Stimulated activated CD4-positive, alpha-beta T cell treated with anti-CD3 and anti-CD28 coated beads, TNF-alpha, amount 100 ng/mL, for 24 hours (primary cell): ENCODE results near the gene GPR83.
"Not testable (repeated sequence)": the region's sequence is repeated elsewhere in the genome, so short reads cannot be mapped to it uniquely, and the experiment has no call there.

Experiments
- DNase-seq, 3 experiments: peaks; one replicate each; pipeline ENCODE4 v3.0.0-alpha.2; 2020; ENCODE audit warnings: low read depth in 3 of 3

Gene GPR83

DNA sequence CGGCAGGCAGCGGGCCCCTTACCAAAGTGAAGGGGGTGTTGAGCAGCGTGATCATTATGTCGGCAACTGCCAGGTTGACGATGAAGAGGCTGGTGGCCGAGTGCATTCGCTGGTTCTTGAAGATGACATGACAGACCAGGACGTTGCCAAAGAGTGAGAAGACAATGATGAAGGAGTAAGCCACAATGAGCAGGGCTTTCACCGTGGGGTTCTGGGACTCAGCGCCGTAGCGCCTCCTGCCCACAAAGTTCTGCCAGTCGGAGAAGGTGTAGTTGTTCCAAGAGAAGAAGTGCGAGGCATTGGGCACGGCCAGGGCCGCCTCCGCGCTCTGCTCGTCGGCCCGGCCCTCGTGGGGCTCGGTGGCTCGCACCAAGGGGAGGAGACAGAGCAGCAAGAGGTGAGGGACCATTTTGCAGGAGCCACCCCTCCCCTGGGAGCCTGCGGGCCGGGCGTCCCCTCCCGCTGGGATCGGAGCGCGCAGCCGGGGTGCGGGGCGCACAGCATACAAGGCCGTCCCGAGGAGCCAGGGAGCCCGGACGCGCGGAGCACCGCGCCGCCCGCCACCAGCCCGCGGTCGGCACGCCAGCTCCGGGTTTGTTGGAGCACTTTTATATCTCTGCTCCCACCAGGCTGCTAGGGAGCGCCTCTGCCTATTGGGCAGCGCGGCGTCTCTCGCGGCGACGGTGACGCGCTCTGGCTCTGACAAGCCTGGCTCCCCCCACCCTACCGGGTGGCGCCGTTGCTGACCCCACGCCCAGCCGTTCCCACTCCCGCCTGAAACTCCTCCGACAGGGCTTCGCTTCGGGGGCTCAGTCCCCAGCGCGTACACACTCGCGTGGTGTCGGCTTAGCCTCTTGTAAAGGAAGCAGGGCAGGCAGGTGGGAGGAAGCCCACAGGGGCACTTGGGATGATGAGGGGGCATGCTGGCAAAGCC, at the start of gene GPR83:
Gene GPR83, minus strand, starts transcription at position 581 of the 934 bp plus-strand sequence. Its CDS starts 172 bp downstream, at position 409.
- no peak for DNase-seq

DNA sequence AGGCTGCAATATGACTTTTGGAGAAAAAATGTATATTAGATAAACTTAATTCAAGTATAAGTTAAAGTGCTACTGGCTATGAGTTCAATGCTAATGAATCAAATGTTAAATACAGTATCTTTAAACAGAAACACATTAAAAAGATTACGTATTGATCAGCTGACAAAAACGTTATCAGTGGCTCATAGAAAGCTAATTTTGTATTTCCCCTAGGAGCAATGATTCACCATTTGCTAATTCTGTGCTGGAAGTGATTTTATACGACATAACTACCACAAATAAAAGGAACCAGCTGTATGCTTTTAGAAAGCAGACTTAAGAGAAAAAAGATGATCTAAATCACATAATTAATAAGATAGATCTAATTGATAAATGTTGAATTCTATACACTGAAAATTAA, 48.8 kb upstream of the GPR83 start:
- DNase-seq: no peak

DNA sequence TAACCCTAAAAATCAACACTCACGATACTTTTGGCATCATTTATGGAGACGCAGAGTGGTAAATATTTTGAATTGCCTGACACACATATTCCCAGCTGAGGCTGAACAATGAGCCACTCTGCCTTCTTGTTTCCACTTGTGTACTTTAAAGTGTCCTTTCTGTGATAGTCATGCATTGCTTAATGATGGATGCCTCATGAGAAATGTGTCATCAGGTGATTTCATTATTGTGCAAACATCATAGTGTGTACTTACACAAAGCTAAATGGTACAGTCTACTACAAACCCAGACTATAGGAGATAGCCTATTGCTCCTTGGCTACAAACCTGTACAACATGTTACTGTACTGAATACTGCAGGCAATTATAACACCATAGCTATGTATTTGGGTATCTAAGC, 48.2 kb upstream of the GPR83 start:
- DNase-seq: no peak

DNA sequence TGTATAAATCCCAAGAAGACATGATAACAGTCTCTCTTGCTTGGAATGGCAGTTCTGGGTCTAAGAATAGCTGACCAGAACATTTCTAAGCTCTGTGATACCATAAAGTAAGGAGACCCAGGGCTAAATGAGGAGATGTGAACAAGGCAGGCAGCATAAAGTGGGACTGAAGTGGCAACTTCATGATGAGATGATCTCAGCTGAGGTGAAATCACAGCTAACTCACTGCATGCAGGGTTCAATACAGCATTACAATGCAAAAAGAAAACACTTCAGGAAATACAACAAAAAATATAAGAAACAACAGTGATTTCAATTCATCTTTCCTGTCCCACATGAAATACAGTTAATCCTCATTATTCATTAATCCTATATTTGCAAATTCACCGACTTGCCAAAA, 47.8 kb upstream of the GPR83 start:
- no peak for DNase-seq

DNA sequence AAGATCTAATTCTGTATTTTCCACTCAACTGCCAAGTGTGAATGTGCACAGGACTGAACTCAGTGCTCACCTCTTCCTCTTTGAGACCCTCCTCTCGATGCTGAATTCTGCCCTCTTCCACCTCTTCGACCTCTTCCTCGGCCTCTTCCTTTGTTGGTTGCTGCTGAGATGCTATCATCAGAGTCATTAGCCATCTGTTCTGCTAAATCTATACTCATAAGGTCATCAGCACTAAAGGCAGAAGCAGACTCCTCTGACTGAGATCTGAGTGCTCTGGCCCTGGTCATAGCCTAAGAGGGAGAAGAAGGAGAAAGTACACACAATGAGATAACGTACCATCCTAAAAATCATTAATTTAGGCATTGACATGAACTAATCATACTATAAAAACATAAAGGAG, 45.9 kb upstream of the GPR83 start:
- no peak for DNase-seq

DNA sequence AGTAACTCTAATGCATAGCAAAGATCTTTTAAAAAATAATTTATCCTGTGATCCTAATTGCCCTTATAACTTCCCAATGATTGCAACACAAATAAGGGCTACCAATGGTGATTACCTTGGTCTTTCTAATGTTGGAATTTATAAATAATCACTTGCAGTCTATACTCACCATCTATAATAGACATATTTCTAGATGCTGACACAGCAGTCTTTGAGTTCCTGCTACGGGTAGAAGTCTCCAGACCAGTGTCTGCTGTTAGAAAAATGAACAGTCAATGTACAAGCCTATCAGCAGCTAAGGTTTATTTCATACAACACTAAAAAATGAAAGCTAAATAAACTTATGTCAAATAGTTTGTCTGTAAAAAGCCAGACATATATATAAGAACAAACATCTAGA, 44.4 kb upstream of the GPR83 start:
- no peak for DNase-seq

DNA sequence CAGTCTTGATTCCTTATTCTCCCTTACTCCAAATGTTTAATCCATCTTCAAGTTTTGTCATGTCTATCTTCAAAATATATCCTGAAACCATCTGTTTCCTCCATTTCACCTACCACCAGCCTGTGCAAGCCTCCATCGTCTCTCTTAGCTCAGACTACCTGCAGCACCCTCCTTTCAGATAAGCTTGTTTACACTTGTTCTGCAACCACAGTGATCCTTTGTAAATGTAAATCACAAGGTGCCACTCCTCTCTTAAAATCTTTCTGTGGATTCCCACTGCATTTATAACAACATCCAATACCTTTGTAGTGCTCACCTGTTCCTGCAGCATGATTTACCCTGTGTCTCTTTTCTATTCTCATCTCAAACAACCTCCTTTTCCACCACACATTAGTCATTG, 31.8 kb upstream of the GPR83 start:
- no peak for DNase-seq

DNA sequence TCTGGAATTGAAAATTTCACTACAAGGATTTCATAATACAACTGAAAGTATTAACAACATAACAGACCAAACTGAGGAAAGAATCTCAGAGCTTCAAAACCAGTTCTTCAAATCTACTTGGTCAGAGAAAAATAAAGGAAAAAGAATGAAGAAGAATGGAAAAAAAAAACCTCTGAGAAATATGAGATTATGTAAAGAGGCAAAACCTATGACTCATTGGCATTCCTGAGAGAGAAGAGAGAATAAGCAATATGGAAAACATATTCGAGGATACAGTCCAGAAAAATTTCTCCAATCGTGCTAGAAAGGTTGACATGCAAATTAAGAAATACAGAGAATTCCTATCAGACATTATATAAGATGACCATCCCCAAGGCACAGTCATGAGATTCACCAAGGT, 23.4 kb upstream of the GPR83 start:
- no peak for DNase-seq

DNA sequence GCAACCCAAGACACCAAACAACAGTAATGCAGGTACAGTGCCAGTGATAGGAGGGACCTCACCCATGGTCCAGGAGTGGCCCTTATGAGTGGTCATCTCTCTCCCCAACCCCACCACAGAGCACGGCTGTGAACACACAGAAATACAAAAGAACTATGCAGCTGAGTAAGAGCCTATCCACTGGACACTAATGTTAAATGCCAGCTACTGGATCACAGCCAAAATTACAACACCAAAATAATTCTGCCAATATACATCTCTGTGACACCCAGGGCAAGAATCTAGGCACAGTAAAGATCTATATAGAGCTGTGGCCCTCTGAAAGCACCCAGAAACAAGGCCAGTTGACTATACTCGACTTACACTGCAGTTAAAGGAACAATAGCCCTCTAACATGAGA, 22.8 kb upstream of the GPR83 start:
- no peak for DNase-seq

DNA sequence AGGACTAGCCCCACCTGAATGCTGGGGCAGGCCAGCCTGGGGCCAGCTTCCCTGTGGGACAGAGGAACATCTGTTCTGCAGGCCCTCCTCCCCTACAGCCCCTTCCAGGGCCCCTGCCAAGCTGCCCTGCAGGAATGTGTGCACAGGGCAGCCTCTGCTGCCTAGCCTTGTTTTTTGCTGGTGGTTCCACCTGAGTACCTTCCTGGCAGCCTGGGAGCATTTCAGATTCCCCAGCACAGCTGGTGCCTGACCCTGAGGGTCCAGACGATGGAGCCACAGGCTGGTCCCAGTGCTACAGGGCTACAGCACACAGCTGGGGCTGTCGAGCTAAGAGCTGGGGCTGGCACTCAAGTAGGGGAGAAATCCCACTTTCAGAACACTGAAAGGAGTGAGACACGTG, 22.3 kb upstream of the GPR83 start:
- DNase-seq: no peak

DNA sequence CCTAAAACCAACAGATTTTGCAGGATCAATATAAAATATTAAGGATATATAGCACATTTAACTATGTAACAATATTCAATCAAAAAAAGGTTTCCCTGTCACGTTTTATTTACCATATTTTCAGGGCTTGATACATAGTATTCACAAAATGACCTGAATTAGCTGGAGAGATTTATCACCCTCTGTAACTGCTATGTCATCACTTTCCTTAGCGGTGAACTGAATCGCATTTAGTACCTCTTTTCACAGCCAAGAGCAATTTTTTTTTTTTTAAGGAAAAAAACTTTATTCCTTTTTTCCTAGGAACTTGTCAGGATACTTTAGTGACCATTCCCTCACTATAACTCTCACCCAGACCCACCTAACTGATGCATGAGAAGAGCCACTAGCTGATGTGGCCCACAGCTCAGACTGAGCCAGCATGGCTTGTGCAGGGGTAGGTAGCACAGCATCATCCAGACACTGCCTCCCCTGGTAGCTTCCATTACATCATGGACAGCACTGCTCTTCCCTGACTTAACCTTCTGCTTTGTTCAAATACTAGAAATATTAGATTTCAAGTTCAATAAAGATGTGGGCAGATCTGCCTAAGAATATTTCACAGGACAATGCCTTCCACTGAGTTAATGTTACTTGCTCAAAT, 17.0 kb upstream of the GPR83 start:
- DNase-seq: no peak

DNA sequence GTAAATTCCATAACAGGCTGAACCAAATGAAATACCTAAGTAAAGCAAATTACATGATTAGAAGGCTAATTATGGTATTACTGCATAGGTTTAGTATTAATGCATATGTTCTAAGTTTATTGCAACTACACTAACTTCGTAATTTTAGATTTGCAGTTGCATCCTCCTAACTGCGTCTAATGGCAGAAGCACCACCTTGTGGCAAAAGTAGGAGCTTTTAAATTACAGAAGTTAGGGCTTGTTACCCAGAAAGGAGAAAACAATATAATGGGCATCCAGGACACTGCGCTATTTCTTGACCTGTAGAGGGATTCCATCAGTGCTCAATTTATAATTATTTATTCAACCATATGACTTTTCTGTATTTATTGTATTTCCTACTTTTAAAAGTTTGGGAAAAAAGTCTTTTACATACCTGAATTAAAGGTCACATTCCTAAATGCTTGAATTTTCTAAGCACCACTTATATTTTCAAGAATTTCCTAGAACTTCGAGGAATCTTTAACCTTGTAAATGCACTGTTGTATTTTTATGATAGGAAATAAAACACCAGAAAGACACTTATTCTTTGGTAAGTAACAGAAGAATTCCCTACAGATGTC, 16.3 kb upstream of the GPR83 start:
- no peak for DNase-seq

DNA sequence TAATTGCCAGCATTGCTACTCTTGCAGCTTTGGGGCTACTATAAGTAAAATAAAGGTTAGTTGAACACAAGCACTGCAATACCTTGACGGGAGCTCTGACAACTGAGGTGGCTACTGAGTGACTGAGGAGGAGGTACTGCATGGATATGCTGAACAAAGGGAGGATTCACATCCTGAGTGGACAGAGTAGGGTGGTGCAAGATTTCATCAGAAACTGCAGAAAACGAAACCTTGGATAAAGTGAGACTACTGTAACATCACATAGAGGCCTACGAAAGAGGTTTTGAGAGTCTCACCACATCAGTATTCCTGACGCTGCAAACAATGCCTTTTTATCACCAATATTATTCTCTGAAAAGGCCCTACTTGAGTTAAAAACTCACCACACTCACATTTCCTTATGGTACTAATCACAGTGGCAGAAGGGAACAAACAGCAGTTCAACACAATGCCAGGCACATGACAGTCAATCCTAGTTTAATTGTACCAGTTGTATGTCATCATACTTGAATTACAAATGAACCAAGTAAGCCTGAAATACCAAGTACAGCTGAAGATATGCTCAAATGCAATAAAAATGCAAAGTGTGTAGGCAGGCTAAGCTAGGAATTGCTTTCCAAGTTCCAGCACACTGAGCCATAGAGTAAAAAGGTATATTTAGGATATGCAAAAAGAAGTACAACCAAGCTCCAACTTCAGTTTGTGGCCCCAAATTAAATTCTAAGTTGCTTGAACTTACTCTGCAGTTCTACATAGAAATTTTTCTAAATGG, 4.0 kb upstream of the GPR83 start:
- no peak for DNase-seq

DNA sequence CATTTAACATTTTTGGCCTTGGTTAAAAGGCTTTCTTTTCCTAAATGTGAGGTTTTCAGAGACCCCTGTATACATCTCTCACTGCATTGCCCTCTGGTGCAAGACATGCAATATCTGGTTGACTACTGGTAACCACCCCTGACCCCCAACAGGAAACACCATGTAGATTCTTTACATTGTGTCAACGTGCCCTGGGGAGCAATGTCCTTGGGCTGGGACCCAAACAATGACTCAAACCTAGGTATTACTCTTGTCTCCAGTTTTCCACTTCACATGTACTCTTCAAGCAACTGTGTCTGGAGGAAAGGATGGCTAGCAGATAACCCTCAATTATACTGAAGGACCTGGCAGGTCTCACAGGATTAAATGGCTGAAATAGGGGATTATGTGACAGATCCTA, 1.1 kb upstream of the GPR83 start:
- DNase-seq: no peak

DNA sequence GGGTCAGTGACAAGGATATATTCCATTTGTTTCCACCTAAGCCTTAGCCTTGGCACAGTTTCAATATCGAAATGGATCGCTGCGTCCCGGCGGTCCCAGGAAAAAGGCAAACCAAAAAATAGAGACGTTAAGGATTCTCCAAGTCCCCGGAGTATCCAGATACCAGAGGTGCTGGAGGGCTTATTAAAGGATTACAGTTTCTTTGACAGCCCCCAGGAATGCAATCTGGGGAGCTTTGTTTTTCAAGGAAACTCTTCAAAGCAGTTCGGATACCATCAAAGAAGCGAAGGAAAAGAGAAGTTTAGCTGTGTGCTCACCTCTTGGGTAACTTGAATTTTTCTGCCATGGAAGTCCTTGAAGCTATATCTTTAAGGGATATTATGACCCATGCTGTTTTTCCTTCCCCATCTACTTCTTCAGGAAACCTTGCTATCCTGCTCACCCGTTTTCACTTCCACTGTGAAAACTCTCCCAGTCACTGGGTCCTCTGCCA, 600 bp upstream of the GPR83 start:
- no peak for DNase-seq

DNA sequence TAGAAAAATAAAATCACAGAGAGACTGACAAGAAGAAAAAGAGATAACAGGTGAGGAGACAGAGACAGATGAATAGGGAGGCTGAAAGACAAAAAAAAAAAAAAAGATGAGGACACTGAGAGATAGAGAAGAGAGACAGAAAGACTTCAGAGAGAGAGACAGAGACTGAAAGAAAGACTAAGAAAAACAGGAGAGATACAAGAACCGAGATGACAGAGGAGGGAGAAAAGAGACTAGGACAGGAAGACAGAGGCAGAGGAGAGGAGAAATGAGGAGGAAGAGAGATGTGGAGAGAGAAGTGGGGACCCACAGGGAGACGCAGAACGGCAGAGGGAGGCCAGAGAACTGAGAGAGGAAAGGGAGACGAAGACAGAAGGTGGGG, 771 bp downstream of the GPR83 start:
- DNase-seq: no peak

DNA sequence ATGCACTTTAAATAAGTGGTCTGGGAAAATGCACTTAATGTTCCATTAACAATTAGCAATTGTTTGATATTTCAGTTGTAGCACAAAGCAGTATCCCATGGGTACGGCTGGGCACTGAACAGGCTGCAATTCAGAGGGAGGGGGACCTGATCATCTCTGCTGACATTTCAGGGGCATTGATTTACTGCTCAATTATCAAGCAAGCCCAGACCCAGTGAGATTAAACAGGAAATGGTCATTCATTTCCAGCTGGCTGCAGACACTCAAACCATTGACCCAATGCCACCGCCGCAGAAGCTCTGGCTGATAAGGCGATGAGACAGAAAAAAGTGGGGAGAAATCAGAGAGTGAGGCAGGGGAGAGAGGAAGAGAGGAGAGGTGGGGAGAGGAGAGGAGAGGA, 1.2 kb downstream of the GPR83 start:
- DNase-seq: no peak

DNA sequence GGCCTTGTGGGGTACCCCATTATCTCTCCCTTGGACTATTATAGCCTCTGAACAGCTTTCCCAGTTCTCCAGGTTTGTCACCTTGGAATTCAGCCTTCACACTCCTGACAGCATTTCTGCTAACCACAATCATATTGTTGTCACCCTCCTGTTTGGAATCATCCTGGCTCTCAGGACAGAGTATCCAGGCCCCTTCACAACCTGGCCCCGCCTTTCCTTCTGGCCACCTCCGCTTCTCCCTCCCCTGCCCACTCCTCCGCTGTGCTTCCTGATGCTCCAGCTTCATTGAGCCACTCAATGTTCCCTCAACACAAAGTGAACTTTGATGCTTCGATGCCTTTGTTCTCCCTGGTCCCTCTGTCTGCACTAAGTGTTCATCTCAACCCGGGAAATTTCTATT, 3.1 kb downstream of the GPR83 start:
- no peak for DNase-seq

DNA sequence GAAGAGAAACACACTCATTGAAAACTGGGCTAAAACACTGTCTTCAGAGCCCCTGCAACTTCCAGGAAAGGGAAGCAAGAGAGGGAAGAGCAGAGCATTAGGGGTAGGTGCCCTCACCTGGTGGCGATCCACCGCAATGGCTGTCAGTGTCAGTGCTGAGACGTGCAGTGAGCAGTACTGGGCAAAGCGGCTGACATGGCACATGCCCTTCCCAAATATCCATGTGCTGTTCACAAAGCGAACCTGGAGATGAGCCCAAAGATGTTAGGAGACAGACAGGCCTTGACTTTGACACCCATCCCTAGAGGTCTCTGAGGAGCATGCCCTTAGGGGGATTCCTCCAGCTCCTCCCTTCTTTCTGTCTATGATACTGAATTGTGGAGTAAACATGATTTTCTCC, 4.9 kb downstream of the GPR83 start:
- no peak for DNase-seq

DNA sequence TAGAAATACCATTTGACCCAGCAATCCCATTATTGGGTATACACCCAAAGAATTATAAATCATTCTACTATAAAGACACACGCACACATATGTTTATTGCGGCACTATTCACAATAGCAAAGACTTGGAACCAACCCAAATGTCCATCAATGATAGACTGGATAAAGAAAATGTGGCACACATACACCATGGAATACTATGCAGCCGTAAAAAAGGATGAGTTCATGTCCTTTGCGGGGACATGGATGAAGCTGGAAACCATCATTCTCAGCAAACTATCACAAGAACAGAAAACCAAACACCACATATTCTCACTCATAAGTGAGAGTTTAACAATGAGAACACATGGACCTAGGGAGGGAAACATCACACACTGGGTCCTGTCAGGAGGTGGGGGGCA, 9.3 kb downstream of the GPR83 start:
- DNase-seq: not testable (repeated sequence)

DNA sequence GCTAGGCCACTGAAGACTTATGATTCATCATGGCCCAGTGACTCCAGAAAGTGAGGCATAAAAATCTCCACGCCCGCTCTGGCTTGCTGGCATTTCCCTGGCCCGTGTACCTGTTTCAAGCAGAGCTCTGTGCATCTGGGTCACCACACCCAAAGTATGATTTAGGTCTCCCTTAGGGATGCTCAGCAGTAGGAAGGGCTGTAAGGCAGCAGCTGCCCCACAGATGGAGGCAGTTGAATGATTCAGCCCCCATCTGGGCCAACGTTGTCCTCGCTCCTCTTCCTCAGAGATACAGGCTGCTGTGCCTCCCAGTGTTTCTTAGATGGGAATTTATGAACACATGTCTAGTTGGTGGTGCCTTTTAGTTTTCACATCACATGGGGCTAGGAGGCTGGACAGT, 21.6 kb downstream of the GPR83 start:
- DNase-seq: no peak

DNA sequence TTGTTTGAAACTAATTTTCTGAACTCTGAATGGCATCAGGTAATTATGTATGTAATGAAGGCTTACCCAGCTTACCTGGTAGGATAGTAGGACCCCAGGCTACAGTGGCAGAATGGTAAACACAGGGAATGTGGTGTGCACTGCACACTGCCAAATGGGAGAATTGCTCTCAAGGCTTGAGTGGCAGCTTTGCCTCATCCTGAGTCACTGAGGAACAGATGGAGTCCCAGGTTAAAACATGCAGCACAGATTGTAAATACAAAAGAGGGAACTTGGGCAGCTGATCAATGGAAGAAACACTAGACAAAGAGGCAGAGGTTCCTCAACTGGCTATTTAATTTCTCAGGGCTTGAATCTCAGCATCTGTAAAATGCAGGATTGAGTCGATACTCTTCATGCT, 24.4 kb downstream of the GPR83 start:
- DNase-seq: no peak
